CD4-positive, alpha-beta T cell treated with Interleukin-10 for 1 hour (primary cell): Measurements from ENCODE around the gene PDCL2.
"Not testable (repeated sequence)": the region's sequence is repeated elsewhere in the genome, so short reads cannot be mapped to it uniquely, and the experiment has no call there.

ENCODE experiments used
- DNase-seq: peaks from one replicate; pipeline ENCODE4 v3.0.0-alpha.2; 2020

Gene PDCL2

GRCh38 chr4:55582773-55583172 lies 9.3 kb downstream of the PDCL2 start:
- not testable (repeated sequence) for DNase-seq

GRCh38 chr4:55578341-55579010 lies 13.6 kb downstream of the PDCL2 start:
- no peak for DNase-seq

- no peak for DNase-seq
These were observed 16.5 kb downstream of the PDCL2 start for GRCh38 chr4:55575513-55575912.

GRCh38 chr4:55574252-55574651 lies 17.8 kb downstream of the PDCL2 start:
- DNase-seq: no peak

- DNase-seq: no peak
These were observed 20.2 kb downstream of the PDCL2 start for GRCh38 chr4:55571806-55572205.

GRCh38 chr4:55568905-55569504 lies 23.0 kb downstream of the PDCL2 start:
- DNase-seq: no peak

- DNase-seq: no peak
These were observed 30.2 kb downstream of the PDCL2 start for GRCh38 chr4:55561889-55562288.

GRCh38 chr4:55560096-55560495 lies 31.9 kb downstream of the PDCL2 start:
- no peak for DNase-seq

GRCh38 chr4:55554453-55555030 lies 37.5 kb downstream of the PDCL2 start:
- DNase-seq: peak; percentile 56

- peak; percentile 52 for DNase-seq
These were observed 38.4 kb downstream of the PDCL2 start for GRCh38 chr4:55553441-55554201.

- peak; percentile 34 for DNase-seq
These were observed 40.1 kb downstream of the PDCL2 start for GRCh38 chr4:55551964-55552363.

GRCh38 chr4:55549888-55550287 lies 42.2 kb downstream of the PDCL2 start:
- DNase-seq: no peak

- DNase-seq: no peak
These were observed 44.1 kb downstream of the PDCL2 start for GRCh38 chr4:55547918-55548317.

- no peak for DNase-seq
These were observed 44.6 kb downstream of the PDCL2 start for GRCh38 chr4:55547466-55547770.

- peak; percentile 89 for DNase-seq
These were observed 45.1 kb downstream of the PDCL2 start, which contains the start of gene CLOCK for GRCh38 chr4:55546756-55547465. CLOCK (minus strand) TSS chr4:55546909; CDS start chr4:55482785, 64,124 bp downstream.

GRCh38 chr4:55546506-55546755 lies 45.6 kb downstream of the PDCL2 start:
- no peak for DNase-seq

GRCh38 chr4:55545641-55546505 lies 46.2 kb downstream of the PDCL2 start:
- peak; percentile 72 for DNase-seq

GRCh38 chr4:55545151-55545550 lies 46.9 kb downstream of the PDCL2 start:
- DNase-seq: no peak

- DNase-seq: no peak
These were observed 48.2 kb downstream of the PDCL2 start for GRCh38 chr4:55543858-55544257.

- DNase-seq: no peak
These were observed 51.8 kb downstream of the PDCL2 start for GRCh38 chr4:55540271-55540670.

- no peak for DNase-seq
These were observed 52.4 kb downstream of the PDCL2 start for GRCh38 chr4:55539658-55540057.

GRCh38 chr4:55538531-55538930 lies 53.5 kb downstream of the PDCL2 start:
- DNase-seq: no peak
